ENCODE results near the gene FRMD1.

DNA sequence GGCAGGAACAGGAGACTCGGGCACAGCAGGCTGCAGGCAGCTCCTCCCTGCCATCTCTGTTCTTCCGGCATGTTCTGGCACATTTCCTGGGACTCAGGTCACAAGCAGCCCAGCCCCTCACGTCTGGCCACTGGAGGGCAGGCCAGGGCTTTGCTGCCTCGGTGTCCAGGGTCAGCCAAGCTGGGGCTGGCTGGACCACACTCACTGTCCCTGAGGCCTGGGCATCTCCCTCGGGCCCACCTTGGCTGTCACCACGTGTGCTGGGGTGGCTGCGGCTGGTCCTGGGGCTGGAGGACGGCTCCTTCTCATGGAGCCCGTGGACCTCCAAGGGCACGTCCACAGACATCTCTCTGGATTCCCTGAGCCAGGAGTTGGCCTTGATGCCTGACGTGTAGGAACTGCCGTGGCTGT is 18.5 kb downstream of the FRMD1 start:
- TF ChIP-seq, protein P1, sequence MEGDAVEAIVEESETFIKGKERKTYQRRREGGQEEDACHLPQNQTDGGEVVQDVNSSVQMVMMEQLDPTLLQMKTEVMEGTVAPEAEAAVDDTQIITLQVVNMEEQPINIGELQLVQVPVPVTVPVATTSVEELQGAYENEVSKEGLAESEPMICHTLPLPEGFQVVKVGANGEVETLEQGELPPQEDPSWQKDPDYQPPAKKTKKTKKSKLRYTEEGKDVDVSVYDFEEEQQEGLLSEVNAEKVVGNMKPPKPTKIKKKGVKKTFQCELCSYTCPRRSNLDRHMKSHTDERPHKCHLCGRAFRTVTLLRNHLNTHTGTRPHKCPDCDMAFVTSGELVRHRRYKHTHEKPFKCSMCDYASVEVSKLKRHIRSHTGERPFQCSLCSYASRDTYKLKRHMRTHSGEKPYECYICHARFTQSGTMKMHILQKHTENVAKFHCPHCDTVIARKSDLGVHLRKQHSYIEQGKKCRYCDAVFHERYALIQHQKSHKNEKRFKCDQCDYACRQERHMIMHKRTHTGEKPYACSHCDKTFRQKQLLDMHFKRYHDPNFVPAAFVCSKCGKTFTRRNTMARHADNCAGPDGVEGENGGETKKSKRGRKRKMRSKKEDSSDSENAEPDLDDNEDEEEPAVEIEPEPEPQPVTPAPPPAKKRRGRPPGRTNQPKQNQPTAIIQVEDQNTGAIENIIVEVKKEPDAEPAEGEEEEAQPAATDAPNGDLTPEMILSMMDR (IDR thresholded peaks at IDR 0.05 in 4 of 5, conservative IDR thresholded peaks at IDR 0.05 in 1 of 5), result peak; percentile 20 to 53 (median 42)
- no peak for TF ChIP-seq POLR2A (IDR thresholded peaks at IDR 0.05)

All from gastrocnemius medialis (tissue), 4 donors.